ENCODE data around the gene GAREM1.

- TF ChIP-seq POLR2AphosphoS5 (IDR thresholded peaks at IDR 0.05; ENCODE audit: low read depth, low read length): no peak
- TF ChIP-seq RFX5 (IDR thresholded peaks at IDR 0.05; ENCODE audit: low read length): no peak
- no peak for TF ChIP-seq REST (IDR thresholded peaks at IDR 0.05; ENCODE audit: low read depth, low read length)
- no peak for TF ChIP-seq MAX (IDR thresholded peaks at IDR 0.05; ENCODE audit: low read depth)
- TF ChIP-seq TAF1 (IDR thresholded peaks at IDR 0.05; ENCODE audit: borderline replicate concordance, low read depth, low read length): no peak
- no peak for TF ChIP-seq CTCF (IDR thresholded peaks at IDR 0.05)
- TF ChIP-seq SMC3 (IDR thresholded peaks at IDR 0.05; ENCODE audit: low read depth, low read length): no peak
Measured at GRCh38 chr18:32293107-32293506, 177.6 kb downstream of the GAREM1 start.
